ES-I3 (cell line): ENCODE measurements around the gene DCTD.
"Not testable (repeated sequence)": the region's sequence is repeated elsewhere in the genome, so short reads cannot be mapped to it uniquely, and the experiment has no call there.

Experiments used
- H3K36me3 ChIP-seq: 2 replicates; pipeline ENCODE4 v1.6.1; 2013; ENCODE audit warnings: mild to moderate bottlenecking, low read length, control low read depth, moderate library complexity; ENCODE audit not compliant: insufficient read depth
- H3K4me1 ChIP-seq: 2 replicates; pipeline ENCODE4 v1.6.1; 2013; ENCODE audit warnings: mild to moderate bottlenecking, control low read depth, low read length; ENCODE audit not compliant: insufficient read depth
- H3K9ac ChIP-seq: 2 replicates; pipeline ENCODE4 v1.6.1; 2013; ENCODE audit warnings: low read depth, mild to moderate bottlenecking, low read length, moderate library complexity
- H3K9me3 ChIP-seq: 2 replicates; pipeline ENCODE4 v1.6.1; 2013; ENCODE audit warnings: mild to moderate bottlenecking, low read length, moderate library complexity; ENCODE audit not compliant: control insufficient read depth, insufficient read depth

The DCTD gene

DNA sequence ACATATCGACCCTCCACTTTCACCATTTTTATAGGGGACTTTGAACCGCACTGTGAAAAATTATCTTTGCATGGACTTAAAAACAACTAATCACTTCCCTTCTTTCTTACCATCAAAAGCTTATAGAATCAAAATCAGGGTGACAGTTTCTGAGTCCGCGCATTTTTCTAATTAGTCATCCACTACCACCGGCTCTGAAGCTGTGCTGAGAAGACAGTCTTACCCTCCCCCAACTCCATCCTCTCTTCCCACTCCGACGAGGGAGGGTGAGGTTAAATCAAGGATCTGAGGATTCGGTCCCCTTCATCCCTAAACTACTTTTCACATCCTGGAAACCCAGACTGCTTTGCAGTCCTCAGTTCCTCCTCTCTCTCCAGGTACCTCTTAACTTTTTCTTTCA, 4.2 kb downstream of the DCTD start:
- Histone ChIP-seq H3K9ac (no peak overlapping the region), H3K4me1 (peaks cover 5% of the 10 kb centered on the region; the same call in 1 of the 2 replicates), H3K36me3 (peaks cover 14% of the 10 kb centered on the region), H3K9me3 (no peaks in the 10 kb centered on the region)

DNA sequence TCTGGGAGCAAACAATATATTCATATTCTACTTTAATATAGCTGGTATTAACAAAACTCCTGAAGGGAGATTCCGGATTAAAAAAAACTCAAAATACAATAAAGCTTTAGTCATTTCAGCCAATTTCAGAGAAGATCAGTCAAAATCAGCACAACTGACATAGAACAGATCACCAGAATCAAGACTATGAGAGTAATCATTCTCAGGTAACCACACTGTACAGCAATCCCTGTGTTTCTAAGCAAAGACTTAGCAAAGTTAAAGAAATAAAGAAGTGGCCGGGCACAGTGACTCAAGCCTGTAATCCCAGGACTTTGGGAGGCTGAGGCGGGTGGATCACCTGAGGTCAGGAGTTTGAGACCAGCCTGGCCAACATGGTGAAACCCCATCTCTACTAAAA, 9.1 kb downstream of the DCTD start:
- Histone ChIP-seq H3K36me3 (peaks cover 5% of the 10 kb centered on the region), H3K9me3 (no peaks in the 10 kb centered on the region), H3K9ac (no peak overlapping the region), H3K4me1 (peaks cover 11% of the 10 kb centered on the region; the same call in 1 of the 2 replicates)

DNA sequence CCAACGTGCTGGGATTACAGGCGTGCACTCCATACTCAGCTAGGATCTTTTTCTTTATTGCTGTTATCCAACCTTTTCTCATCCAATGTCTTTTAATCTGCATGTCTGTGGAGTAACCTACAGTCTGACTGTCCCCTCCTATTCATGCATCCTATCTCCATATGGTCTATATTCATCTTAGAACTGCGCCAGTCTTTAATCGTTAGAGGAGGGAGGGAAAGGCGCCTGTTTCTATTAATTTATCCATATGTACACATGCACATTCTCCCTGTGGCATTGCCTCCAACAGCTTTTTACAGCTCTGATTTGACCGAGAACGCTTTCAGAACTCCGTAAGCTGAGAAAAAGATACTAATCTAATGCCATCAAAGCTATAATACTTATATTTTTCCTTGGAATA, 9.8 kb downstream of the DCTD start:
- no peaks in the 10 kb centered on the region for H3K9me3 ChIP-seq
- no peaks in the 10 kb centered on the region; the same call in 1 of the 2 replicates for H3K36me3 ChIP-seq
- no peak overlapping the region for H3K9ac ChIP-seq
- H3K4me1 ChIP-seq: 0 out of 2 replicates have a peak, but pooled peaks cover 6% of the 10 kb centered on the region

DNA sequence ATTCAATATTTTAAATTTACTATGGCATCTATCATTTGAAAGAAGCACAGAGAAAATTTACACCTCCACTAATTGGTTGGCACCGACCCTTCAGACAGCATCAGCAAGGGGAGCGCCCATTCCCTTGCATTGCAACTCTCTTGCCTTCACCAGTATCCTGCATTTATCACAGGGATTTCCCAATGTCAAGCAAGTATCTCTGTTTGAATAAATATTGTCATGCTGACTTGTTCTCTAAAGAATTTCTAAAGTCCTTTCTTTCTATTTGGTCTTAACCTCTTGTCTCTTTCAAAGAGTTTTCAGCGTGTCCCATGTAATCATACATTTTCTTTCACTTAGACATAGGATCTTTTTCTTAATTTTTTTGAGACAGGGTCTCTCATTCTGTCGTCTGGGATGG, 10.4 kb downstream of the DCTD start:
- H3K36me3 ChIP-seq: peaks cover under 1% of the 10 kb centered on the region
- H3K9ac ChIP-seq: no peak overlapping the region
- H3K9me3 ChIP-seq: no peaks in the 10 kb centered on the region
- H3K4me1 ChIP-seq: 0 out of 2 replicates have a peak, but pooled peaks cover 6% of the 10 kb centered on the region

DNA sequence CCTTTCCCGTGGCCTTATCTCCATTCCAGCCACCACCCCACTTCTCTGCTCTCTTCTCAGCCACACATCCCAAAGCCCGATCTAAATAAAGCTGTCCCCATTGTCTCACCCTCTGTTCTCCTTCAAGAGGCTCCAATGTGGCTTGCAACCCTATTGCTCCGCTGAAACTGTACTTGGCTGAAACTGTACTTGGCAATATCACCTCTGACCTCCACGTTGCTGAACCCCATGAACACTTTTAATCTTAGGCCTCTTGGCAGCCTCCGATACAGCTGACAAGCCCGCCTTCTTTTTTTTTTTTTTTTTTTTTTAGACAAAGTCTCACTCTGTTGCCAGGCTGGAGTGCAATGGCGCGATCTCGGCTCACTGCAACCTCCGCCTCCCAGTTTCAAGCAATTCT, 12.1 kb downstream of the DCTD start:
- 0 out of 2 replicates have a peak, but pooled peaks cover 6% of the 10 kb centered on the region for H3K4me1 ChIP-seq
- peaks cover 7% of the 10 kb centered on the region for H3K36me3 ChIP-seq
- no peak overlapping the region for H3K9ac ChIP-seq
- no peaks in the 10 kb centered on the region for H3K9me3 ChIP-seq

DNA sequence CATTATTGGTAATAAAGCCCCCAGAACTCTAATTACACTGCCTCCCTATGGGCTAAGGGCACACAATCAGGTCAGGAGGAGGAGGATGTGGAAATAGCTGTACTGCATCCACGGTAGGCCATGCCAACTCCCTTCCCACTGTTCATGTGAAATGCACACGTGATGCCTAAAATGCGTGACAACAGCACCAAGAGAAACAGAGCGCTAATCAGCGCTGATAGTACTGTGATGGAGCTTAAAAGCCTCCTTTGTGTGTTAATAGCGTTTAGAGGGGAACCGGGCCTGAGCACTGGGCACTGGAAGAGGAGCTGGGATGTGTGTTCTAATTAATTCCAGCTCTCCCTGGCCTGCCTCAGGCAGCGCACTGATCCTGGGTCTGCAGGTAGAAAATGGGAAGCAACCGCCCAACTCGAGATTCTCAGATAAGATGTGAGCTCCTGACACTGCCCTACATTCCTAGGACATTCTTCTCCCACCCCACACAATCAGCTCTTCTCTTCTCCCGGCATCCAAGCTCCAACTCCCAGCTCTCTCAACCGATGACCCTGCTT, 12.9 kb downstream of the DCTD start:
- 0 out of 2 replicates have a peak, but pooled peaks cover 6% of the 10 kb centered on the region for H3K4me1 ChIP-seq
- no peaks in the 10 kb centered on the region for H3K9me3 ChIP-seq
- peaks cover 12% of the 10 kb centered on the region for H3K36me3 ChIP-seq
- no peak overlapping the region for H3K9ac ChIP-seq

DNA sequence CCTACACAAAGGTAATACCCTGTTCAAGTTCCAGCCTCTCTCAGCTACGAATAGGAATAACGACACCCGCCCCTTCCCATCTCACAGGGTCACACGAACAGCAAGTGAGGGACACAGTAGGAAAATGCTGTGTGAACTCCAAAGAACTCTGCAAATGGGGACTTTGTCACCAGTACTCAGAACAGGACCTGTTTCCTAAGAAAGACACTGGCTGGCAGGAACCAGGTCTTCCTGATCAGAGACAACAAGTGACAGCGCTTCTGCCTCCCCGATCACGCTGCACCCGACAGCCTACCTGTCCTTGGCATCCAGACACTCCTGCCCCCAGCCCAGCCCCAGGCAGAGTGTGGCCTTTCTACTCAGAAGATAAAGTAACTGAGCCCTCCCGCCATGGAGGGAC, 14.2 kb downstream of the DCTD start:
- Histone ChIP-seq H3K9me3 (no peaks in the 10 kb centered on the region), H3K36me3 (peaks cover 15% of the 10 kb centered on the region), H3K4me1 (0 out of 2 replicates have a peak, but pooled peaks cover 6% of the 10 kb centered on the region), H3K9ac (no peak overlapping the region)

DNA sequence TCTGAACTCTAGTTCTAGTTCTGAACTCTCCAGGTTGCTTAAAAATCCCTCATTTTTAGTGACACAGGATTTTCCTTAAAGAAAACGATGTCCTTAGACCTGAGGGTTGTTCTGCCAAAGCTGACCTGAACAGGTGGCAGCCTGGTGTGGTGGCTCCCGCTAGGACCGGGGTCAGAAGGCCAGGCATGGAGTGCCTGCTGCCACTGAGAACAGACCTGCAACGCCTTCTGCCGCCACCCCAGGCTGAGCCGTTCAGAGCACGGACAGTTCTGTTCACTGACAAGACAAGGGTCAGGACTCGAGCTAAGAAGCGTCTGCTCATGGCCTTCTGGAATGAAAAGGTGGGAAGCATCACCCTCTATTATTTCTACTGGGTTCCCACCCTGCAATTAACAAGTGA, 15.8 kb downstream of the DCTD start:
- Histone ChIP-seq H3K9me3 (no peaks in the 10 kb centered on the region), H3K9ac (no peak overlapping the region), H3K36me3 (peaks cover 15% of the 10 kb centered on the region), H3K4me1 (0 out of 2 replicates have a peak, but pooled peaks cover 6% of the 10 kb centered on the region)

DNA sequence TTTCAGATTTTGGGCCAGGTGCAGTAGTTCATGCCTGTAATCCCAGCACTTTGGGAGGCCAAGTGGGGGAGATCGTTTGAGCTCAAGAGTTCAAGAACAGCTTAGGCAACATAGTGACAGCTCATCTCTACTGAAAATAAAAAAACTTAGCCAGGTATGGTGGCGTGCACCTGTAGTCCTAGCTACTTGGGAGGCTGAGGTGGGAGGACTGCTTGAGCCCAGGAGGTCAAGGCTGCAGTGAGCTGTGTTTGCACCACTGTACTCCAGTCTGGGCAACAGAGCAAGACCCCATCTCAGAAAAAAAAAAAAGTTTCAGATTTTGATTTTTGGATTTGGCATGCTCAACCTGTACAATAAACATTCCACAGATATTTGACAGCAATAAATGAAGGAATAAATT, 17.2 kb downstream of the DCTD start:
- not testable (repeated sequence) for H3K9ac ChIP-seq, H3K9me3 ChIP-seq, H3K4me1 ChIP-seq
- H3K36me3 ChIP-seq: peaks cover 15% of the 10 kb centered on the region

DNA sequence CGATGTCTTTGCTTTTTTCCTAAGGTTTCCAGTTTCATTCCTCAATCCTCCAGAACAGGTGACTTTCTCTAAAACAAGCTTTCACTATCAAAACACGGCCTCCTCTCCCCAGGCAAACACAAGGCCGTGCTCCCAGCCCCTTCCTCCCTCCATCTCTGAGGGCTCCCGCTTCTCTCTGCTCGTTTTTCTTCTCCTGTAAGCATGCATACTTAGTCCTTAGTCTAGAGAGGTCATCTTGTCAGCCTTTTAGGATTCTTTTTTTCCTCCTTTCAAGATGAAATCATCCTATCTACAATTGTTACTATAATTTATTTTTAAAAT, 18.7 kb downstream of the DCTD start:
- peaks cover 15% of the 10 kb centered on the region for H3K36me3 ChIP-seq
- no peaks in the 10 kb centered on the region for H3K4me1 ChIP-seq
- no peaks in the 10 kb centered on the region for H3K9me3 ChIP-seq
- H3K9ac ChIP-seq: no peak overlapping the region

DNA sequence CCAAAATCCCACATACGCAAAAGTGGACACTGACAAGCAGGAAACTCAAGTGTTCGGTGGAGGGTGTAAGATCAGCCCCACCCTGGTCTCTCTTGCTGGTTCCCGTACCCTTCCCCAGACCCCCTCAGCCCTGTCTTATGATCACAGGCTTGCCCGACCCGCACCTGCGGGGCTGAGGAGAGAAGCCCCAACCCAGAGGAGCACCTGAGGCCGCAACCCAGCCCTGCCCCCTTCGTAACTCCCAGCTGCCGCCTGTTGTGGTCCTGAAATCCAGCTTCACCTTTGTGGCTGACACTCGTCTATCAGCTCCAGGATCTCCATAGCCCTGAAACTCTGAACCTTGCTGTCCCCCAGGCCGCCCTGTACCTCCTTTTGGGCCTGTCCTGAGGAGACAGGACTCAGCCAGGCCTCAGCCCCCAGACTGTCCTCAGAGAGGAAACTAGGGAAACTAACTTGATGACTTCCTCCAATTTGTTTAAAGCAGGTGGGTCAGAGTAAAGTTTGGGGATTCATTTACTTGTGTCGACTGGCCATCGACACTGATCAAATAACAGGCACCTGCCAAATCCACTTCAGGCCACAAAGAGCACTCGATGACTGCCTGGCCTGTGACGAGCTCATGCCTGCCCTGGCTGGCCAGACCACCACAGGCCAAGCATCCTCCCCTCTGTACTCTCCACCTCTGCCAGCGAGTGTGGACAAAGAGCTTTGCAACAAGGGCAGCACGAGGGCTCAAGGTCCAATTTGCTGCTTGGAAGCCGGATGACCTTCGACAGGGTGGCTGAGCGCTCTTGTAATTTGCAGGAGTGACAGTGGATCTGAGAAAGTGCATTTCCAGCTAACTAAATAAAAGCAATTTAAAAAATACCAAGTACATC, 19.3 kb downstream of the DCTD start:
- Histone ChIP-seq H3K9ac (no peak overlapping the region), H3K36me3 (peaks cover 15% of the 10 kb centered on the region), H3K9me3 (no peaks in the 10 kb centered on the region), H3K4me1 (no peaks in the 10 kb centered on the region)

DNA sequence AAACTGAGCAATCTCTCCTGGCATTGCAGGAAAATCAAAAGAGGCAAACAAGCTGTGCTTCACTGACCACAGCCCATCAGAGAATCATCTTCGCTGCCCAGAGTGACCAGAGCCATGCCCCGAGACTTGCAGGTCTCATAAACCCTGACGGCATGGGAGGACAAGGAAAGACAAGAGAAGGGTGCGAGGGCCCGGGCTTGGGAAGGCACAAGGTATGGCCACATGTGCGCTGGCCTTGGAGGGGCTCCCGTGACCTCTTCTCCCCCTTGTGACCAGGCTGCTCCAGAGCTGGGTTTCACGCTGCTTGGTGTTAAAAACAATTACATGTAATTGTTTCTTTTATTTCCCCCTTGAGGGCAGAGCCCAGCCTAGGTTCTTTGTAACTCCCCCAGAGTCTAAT, 20.8 kb downstream of the DCTD start:
- Histone ChIP-seq H3K36me3 (peaks cover 12% of the 10 kb centered on the region), H3K4me1 (no peaks in the 10 kb centered on the region), H3K9me3 (no peaks in the 10 kb centered on the region), H3K9ac (no peak overlapping the region)

DNA sequence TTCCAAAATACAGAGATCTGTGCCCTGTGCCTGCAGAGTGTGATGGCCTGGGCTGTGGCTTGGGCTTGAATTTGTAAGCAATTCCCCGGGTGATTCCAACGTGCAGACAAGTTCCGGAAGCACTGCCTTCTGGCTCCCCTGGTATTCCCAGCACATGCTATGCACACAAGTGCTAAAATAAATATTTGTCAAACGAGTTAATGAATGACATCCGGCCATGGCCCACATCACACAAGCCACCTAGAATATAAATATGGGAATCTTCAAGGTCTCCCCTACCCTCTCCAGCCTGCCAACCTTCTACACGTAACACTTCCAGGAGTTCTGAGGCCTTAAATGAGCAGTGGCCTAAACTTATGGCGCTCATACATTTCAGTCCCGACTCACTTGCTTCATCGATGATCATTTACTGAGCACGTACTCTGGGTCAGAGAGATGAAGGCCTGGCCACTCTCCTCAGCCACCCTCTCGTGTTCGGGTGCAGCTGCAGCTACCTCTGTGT, 21.3 kb downstream of the DCTD start:
- Histone ChIP-seq H3K9me3 (no peaks in the 10 kb centered on the region), H3K4me1 (no peaks in the 10 kb centered on the region), H3K36me3 (peaks cover 12% of the 10 kb centered on the region; the same call in 1 of the 2 replicates), H3K9ac (no peak overlapping the region)

DNA sequence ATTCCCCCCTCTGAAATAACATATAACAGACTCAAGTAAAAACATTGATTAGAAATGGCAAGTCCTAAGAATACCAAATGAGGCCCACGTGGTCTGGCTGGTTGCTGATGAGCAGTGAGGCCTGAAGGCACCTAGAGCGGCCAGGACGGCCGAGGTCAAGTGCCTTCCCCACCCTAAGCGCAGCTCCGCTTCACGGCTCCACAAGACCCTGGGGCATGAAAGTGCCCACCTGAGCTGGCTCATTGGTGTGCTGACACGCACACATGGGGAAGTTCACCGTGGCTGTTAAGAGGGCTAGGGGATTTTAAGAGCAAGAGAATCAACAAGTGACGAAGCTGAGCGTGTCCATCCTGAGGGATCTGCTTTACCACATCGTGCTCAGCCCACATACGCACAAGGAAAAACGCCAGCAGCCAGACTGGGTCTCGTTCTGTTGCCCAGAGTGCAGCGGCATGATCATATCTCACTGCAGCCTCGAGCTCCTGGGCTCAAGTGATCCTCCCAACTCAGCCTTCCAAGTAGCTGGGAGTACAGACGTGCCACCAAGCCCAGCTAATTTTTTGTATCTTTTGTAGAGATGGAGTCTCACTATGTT, 22.4 kb downstream of the DCTD start:
- Histone ChIP-seq H3K9ac (no peak overlapping the region), H3K9me3 (no peaks in the 10 kb centered on the region), H3K4me1 (no peaks in the 10 kb centered on the region), H3K36me3 (peaks cover 11% of the 10 kb centered on the region; the same call in 1 of the 2 replicates)
